PC-3 (cell line): ENCODE measurements around the gene IER2. TPM values are rescaled to one million over a fixed set of nuclear protein-coding genes. Genes with fewer than 3 reads are reported as not detected.

Source experiments
- ATAC-seq: fragments of 200-7000 bp; cut with Tn5 transposase; 2 replicates; pipeline ENCODE4 v1.9.1; 2020; ENCODE audit warnings: mild to moderate bottlenecking, moderate library complexity
- BruUV-seq: library from RNA; stranded (reverse); fragments of 400-500 nt; replicated peaks from 2 replicates; lab custom pipeline; 2021; lab: Mats Ljungman, UMichigan
- CTCF ChIA-PET: fragments of 300-600 bp; sonication (Branson Sonifier 250); formaldehyde crosslinking; loops from one replicate; lab custom pipeline; 2022; ENCODE audit warnings: antibody characterized with exemption; lab: Charles Lee
- POLR2A ChIA-PET: fragments of 300-600 bp; sonication (Branson Sonifier 250); formaldehyde crosslinking; loops from one replicate; lab custom pipeline; 2022; ENCODE audit warnings: antibody characterized with exemption; ENCODE audit not compliant: unreplicated experiment; lab: Charles Lee
- DNase-seq: peaks from one replicate; pipeline ENCODE4 v3.0.0-alpha.2; 2015
- H2AFZ ChIP-seq: fragments of 300-600 bp; sonication (generic); 2 replicates; pipeline ENCODE4 v1.6.0; 2016; ENCODE audit warnings: antibody characterized with exemption, low read length
- H3F3A ChIP-seq: fragments of 300-600 bp; sonication (generic); one replicate; pipeline ENCODE4 v1.6.0; 2017; ENCODE audit warnings: antibody characterized with exemption, low read length, control low read depth, mild to moderate bottlenecking; ENCODE audit not compliant: unreplicated experiment
- H3K27ac ChIP-seq: fragments of 300-600 bp; sonication (generic); 2 replicates; pipeline ENCODE4 v1.5.1; 2016; ENCODE audit warnings: mild to moderate bottlenecking, low read length
- H3K27me3 ChIP-seq: fragments of 300-600 bp; sonication (generic); 2 replicates; pipeline ENCODE4 v1.6.1; 2016; ENCODE audit warnings: low read length, mixed read lengths
- H3K36me3 ChIP-seq: fragments of 300-600 bp; sonication (generic); 2 replicates; pipeline ENCODE4 v1.6.1; 2016; ENCODE audit warnings: low read depth, mixed run types, low read length, mixed read lengths
- H3K4me1 ChIP-seq: fragments of 300-600 bp; sonication (generic); 2 replicates; pipeline ENCODE4 v1.5.1; 2016; ENCODE audit warnings: low read length; ENCODE audit not compliant: insufficient read depth
- H3K4me2 ChIP-seq: fragments of 300-600 bp; sonication (generic); 2 replicates; pipeline ENCODE4 v1.6.0; 2016; ENCODE audit warnings: low read length
- H3K4me3 ChIP-seq: fragments of 300-600 bp; sonication (generic); 2 replicates; pipeline ENCODE4 v1.5.1; 2016; ENCODE audit warnings: mild to moderate bottlenecking, low read length, mixed read lengths
- H3K79me2 ChIP-seq: fragments of 300-600 bp; sonication (generic); 2 replicates; pipeline ENCODE4 v1.6.1; 2017; ENCODE audit warnings: low read length, mixed read lengths
- H3K9ac ChIP-seq: fragments of 300-600 bp; sonication (generic); 2 replicates; pipeline ENCODE4 v1.6.0; 2016; ENCODE audit warnings: mild to moderate bottlenecking, low read length
- H3K9me2 ChIP-seq: fragments of 300-600 bp; sonication (generic); replicated peaks from 2 replicates; pipeline ENCODE4 v1.6.1; 2016; ENCODE audit warnings: mixed run types, low read length, mixed read lengths
- H3K9me3 ChIP-seq: fragments of 300-600 bp; sonication (generic); 2 replicates; pipeline ENCODE4 v1.6.1; 2016; ENCODE audit warnings: low read length, mixed read lengths
- H4K20me1 ChIP-seq: fragments of 300-600 bp; sonication (generic); 2 replicates; pipeline ENCODE4 v1.6.1; 2016; ENCODE audit warnings: low read length, mixed read lengths
- CTCF ChIP-seq: fragments of 300-600 bp; sonication (generic); conservative IDR thresholded peaks from 2 replicates; pipeline ENCODE4 v1.5.1; 2017; ENCODE audit warnings: antibody characterized with exemption, low read depth, mild to moderate bottlenecking, low read length
- EZH2 ChIP-seq: fragments of 300-600 bp; sonication (generic); IDR thresholded peaks from one replicate; pipeline ENCODE4 v1.6.1; 2017; ENCODE audit warnings: antibody characterized with exemption, mild to moderate bottlenecking, low read length; ENCODE audit not compliant: unreplicated experiment
- EZH2phosphoT487 ChIP-seq: fragments of 300-600 bp; sonication (generic); IDR thresholded peaks from 2 replicates; pipeline ENCODE4 v1.6.1; 2018; ENCODE audit warnings: mild to moderate bottlenecking, antibody characterized with exemption, low read length, borderline replicate concordance
- intact Hi-C: fragments of 100-400 bp; cut with micrococcal nuclease; formaldehyde crosslinking; loops from 2 replicates; pipeline ENCODE4 v1.9.0; 2023
- total RNA-seq: library from RNA; depleted of rRNA; stranded (reverse); fragments of >200 nt; gene quantifications from 2 replicates; pipeline ENCODE4 v1.2.3, GENCODE V29; 2014

IER2 gene
- total RNA-seq, 1 experiment from 2014 or later = 155 TPM

- Histone ChIP-seq H3K9ac (peak overlapping the region; percentile 94), H3K9me3 (no peaks in the 10 kb centered on the region), H3F3A (peaks cover 4% of the 10 kb centered on the region), H3K4me3 (peak overlapping the region; percentile 91), H3K4me1 (peaks cover 38% of the 10 kb centered on the region), H2AFZ (peak overlapping the region; percentile 82), H3K36me3 (peaks cover 24% of the 10 kb centered on the region; the same call in 1 of the 2 replicates), H3K4me2 (peak overlapping the region; percentile 96), H3K27me3 (no peaks in the 10 kb centered on the region), H4K20me1 (peaks cover 33% of the 10 kb centered on the region), H3K79me2 (peaks cover 74% of the 10 kb centered on the region), H3K9me2 (no peaks in the 10 kb centered on the region), H3K27ac (peak overlapping the region; percentile 81)
- intact Hi-C loops = loop anchor here (1.0 kb wide), 1 partner anchor 33 kb away; the partner anchor contains the start of genes IER2 and STX10
- DNase-seq (no peak), ATAC-seq (peak; percentile 3; the same call in 1 of the 2 replicates)
- no TSS peak for BruUV-seq
- ChIA-PET CTCF (interaction anchor here (0.6 to 1.2 kb wide), 3 partner anchors 134 to 155 kb away, joined by 3 to 6 read pairs (median 4); no protein-coding TSS in a partner anchor), POLR2A (interaction anchor here (0.6 kb wide), 2 partner anchors 50 to 57 kb away, joined by 3 to 4 read pairs; no protein-coding TSS in a partner anchor)
- TF ChIP-seq CTCF (no peak), EZH2 (no peak), EZH2phosphoT487 (no peak)
Measured at GRCh38 chr19:13117176-13117771, 32.9 kb upstream of the IER2 start.

- H3K4me2 ChIP-seq = peak within 1 kb of the TSS; percentile 96
- peaks cover 81% of the 10 kb centered on the region for H3K79me2 ChIP-seq
- ATAC-seq = peak; percentile 71
- peaks cover 4% of the 10 kb centered on the region for H3F3A ChIP-seq
- no peak for TF ChIP-seq CTCF
- H3K27me3 ChIP-seq = no peaks in the 10 kb centered on the region
- H2AFZ ChIP-seq = peak within 1 kb of the TSS; percentile 82
- H3K36me3 ChIP-seq = peaks cover 23% of the 10 kb centered on the region; the same call in 1 of the 2 replicates
- CTCF ChIA-PET = interaction anchor here (1.2 kb wide), 1 partner anchor 140 kb away, joined by 3 read pairs; no protein-coding TSS in a partner anchor
- peak within 1 kb of the TSS; percentile 93 for H3K4me3 ChIP-seq
- H3K9me3 ChIP-seq = no peaks in the 10 kb centered on the region
- H3K4me1 ChIP-seq = peaks cover 38% of the 10 kb centered on the region
- H3K9me2 ChIP-seq = no peaks in the 10 kb centered on the region
- H3K27ac ChIP-seq = peak within 1 kb of the TSS; percentile 81
- H4K20me1 ChIP-seq = peaks cover 40% of the 10 kb centered on the region
- no TSS peak for BruUV-seq
- POLR2A ChIA-PET = interaction anchor here (0.5 to 0.6 kb wide), 4 partner anchors 32 to 211 kb away, joined by 3 to 8 read pairs (median 4); no protein-coding TSS in a partner anchor
- peak within 1 kb of the TSS; percentile 95 for H3K9ac ChIP-seq
- intact Hi-C loops = loop anchor here (1.0 kb wide), 1 partner anchor 32 kb away; the partner anchor contains the start of genes IER2 and STX10
- peak; percentile 95 for DNase-seq
Measured at GRCh38 chr19:13117772-13118423, 32.3 kb upstream of the IER2 start, which contains the start of gene NACC1. TSS of gene NACC1 (plus strand) at chr19:13118264. CDS start at chr19:13135208, 16,944 bp downstream.
